HG02973 (cell line): ENCODE measurements around the gene WFDC10B.
"Not testable (repeated sequence)": the region's sequence is repeated elsewhere in the genome, so short reads cannot be mapped to it uniquely, and the experiment has no call there.

Source experiments
- ATAC-seq: cut with Tn5 transposase; IDR thresholded peaks from one replicate; pipeline ENCODE4 v1.9.1; 2021; ENCODE audit warnings: moderate library complexity; ENCODE audit not compliant: unreplicated experiment

WFDC10B gene

DNA sequence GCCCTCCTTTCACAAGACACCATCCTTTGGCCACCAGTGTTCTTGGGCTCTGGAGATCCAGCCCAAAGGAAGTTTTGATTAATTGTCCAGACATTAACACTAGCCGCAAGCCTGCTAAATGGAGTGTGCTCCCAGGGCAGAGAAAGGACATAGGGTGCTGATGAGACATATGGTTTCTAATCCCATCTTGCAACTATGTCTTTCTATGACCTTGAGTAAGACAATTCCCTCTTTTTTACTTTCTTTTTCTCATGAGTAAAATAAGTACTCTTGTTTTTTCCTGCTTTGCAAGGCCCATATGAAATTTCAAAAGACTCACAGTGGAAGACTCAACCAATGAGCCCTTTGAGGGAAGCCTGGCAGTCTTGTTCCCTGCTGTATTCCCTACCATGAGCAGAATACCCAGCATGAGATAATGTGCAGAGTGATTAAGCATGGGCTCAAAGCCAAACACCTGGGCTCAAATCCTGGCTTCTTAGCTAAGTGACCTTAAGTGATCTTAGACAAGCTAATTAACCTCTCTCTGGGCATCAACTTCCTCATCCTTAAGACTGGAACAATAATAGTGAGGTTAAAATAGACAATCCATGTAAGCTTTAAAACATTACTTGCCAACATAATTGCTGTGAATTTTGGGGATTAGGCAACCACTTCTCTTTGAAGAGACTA is at the start of gene WFDC10B:
Gene WFDC10B (minus strand): TSS at position 51 of the 669 bp plus-strand sequence. CDS start 19,027 bp downstream, outside the sequence.
- ATAC-seq, result no peak

- no peak for ATAC-seq
These were observed 47.9 kb upstream of the WFDC10B start for GRCh38 chr20:45752746-45753145.

DNA sequence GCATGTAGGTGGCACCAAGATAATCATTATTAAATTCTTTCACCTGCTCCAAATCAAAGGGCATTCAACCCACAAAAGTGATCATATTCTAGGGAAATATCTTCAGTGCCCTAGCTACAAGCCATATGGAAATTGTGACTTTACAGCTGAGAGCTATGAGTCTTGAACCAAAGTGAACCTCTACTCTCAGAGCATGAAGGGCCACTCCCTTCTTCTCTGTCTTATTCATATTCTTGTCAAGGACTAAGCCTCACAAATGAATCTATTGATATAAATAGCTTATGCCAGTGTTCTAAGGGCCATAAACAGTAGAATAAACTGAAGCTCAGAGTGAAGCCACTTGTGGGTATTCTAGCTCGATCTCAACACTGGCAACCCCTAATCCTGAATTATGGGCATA is 46.9 kb upstream of the WFDC10B start:
- ATAC-seq, result no peak

- ATAC-seq, result no peak
These were observed 40.2 kb upstream of the WFDC10B start for GRCh38 chr20:45745015-45745414.

DNA sequence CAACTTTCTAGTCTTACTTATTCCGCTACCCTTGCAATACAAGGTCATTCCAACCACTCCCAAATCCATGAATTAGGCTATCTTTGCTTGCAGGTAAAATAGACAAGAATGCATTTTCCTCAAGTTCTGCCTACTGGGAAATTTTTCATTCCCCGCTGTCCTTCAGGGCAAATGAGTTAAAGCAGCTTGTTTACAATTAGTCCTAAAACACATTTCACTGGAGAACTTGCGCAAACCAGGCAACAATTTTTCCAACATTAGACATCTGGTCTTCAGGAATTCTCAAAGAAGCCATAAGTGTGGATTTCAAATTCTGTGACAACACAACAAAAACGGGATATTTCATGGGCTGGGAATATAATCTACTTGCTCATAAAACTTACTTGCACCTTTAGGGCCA is 37.8 kb upstream of the WFDC10B start:
- no peak for ATAC-seq

DNA sequence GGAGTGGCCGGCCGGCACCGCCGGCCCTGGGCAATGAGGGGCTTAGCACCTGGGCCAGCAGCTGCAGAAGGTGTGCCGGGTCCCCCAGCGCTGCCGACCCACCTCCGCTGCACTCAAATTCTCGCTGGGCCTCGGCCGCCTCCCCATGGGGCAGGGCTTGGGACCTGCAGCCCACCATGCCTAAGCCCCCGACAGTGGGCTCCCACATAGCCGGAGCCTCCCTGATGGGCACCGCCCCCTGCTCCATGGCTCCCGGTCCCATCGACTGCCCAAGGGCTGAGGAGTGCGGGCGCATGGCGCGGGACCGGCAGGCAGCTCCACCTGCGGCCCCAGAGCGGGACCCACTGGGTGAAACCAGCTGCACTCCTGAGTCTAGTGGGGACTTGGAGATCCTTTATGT is 31.2 kb upstream of the WFDC10B start:
- ATAC-seq, result no peak

GRCh38 chr20:45735552-45735951 is 30.7 kb upstream of the WFDC10B start:
- ATAC-seq, result no peak

DNA sequence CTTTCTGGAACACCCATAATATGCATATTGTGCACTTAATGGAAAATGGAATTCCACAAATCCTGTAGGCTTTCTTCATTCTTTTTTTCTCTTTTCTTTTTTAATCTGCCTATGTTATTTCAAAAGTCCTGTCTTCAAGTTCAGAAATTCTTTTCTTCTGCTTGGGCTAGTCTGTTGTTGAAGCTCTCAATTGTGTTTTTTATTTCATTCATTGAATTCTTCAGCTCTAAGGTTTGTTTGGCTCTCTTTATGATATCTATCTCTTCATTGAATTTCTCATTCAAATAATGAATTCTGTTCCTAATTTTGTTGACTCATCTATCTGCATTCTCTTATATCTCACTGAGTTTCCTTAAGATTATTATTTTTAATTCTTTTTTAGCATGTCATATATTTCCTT is 27.4 kb upstream of the WFDC10B start:
- no peak for ATAC-seq

GRCh38 chr20:45727044-45727443 is 22.2 kb upstream of the WFDC10B start:
- ATAC-seq, result no peak

GRCh38 chr20:45725134-45725533 is 20.3 kb upstream of the WFDC10B start:
- ATAC-seq, result no peak

- ATAC-seq, result no peak
These were observed 17.2 kb upstream of the WFDC10B start, which contains the start of gene SPINT4 for GRCh38 chr20:45722047-45722446. Gene SPINT4 (plus strand): TSS chr20:45722347. CDS start chr20:45722368, 21 bp downstream.

DNA sequence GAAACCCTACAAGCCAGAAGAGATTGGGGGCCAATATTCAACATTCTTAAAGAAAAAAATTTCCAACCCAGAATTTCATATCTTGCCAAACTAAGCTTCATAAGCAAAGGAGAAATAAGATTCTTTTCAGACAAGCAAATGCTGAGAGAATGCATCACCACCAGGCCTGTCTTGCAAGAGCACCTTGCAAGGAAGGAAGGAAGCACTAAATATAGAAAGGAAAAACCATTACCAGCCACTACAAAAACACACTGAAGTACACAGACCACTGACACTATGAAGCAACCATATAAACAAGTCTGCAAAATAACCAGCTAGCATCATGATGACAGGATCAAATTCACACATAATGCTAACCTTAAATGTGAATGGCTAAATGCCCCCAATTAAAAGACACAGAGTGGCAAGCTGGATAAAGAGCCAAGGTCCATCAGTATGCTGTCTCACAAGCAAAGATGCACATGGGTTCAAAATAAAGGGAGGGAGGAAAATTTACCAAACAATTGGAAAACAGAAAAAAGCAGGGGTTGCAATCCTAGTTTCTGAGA is 11.4 kb upstream of the WFDC10B start:
- not testable (repeated sequence) for ATAC-seq

- no peak for ATAC-seq
These were observed 2.9 kb downstream of the WFDC10B start, which contains the start of gene WFDC13 for GRCh38 chr20:45701873-45702272. Gene WFDC13 (plus strand): TSS chr20:45702038. CDS start chr20:45702124, 86 bp downstream.

DNA sequence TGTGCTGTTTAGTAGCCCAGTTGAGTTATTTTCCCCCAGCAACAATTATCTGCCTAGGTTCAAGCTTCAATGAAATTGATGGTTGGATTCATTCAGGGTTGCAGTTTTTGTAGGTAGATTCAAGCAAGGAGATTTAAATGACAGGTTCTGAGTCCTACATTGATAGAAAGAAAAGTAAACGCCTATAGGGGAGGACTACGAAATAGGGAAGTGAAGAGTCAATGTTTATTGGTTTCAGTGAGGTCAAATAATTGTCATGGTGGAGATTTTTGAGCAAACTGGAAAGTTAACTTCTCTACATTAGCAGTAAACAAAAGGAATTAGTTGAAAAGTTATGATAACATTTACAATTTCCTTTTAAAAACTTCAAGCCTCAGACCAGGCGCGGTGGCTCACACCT is 3.7 kb downstream of the WFDC10B start:
- ATAC-seq, result no peak

DNA sequence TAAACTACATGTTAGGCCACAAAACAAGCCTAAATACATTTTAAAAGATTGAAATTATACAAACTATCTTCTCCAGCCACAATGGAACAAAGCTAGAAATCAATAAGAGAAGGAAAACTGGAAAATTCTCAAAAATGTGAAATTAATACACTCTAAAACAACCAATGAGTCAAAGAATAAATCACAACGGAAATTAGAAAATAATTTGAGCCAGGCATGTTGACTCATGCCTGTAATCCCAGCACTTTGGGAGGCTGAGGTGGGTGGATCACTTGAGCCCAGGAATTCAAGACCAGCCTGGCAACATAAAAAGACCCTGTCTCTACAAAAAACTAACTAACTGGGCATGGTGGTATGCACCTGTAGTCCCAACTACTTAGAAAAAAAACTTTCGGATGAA is 9.3 kb downstream of the WFDC10B start:
- no peak for ATAC-seq

DNA sequence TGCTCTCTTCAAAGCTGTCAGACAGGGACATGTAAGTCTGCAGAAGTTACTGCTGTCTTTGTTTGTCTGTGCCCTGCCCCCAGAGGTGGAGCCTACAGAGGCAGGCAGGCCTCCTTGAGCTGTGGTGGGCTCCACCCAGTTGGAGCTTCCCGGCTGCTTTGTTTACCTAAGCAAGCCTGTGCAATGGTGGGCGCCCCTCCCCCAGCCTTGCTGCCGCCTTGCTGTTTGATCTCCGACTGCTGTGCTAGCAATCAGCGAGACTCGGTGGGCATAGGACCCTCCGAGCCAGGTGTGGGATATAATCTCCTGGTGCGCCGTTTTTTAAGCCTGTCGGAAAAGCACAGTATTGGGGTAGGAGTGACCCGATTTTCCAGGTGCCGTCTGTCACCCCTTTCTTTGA is 11.5 kb downstream of the WFDC10B start:
- not testable (repeated sequence) for ATAC-seq

GRCh38 chr20:45685896-45686295 is 18.9 kb downstream of the WFDC10B start:
- ATAC-seq, result no peak

DNA sequence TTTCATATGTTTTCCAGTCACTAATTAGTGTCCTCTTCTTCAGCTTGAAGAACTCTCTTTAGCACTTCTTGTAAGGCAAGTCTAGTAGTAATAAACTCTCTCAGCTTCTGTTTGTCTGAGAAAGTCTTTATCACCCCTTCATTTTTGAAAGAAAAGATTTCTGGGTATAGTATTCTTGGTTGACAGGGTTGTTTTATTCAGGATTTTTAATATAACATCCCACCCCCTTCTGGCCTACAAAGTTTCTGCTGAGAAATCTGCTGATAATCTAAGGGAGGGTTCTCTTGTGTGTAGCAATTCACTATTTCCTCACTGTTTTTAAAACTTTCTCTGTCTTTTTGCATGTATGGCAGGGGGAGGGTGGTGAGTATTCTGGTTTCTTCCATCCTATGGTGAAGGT is 25.2 kb downstream of the WFDC10B start:
- no peak for ATAC-seq

- no peak for ATAC-seq
These were observed 32.1 kb downstream of the WFDC10B start for GRCh38 chr20:45672765-45673164.

- no peak for ATAC-seq
These were observed 34.7 kb downstream of the WFDC10B start, which contains the start of gene WFDC11 for GRCh38 chr20:45670139-45670538. Gene WFDC11 (minus strand): TSS chr20:45670239. CDS start chr20:45650600, 19,639 bp downstream.

GRCh38 chr20:45657038-45657437 is 47.8 kb downstream of the WFDC10B start:
- ATAC-seq, result not testable (repeated sequence)

- not testable (repeated sequence) for ATAC-seq
These were observed 53.1 kb downstream of the WFDC10B start for GRCh38 chr20:45651726-45652125.
